ENCODE results near the gene NOM1.

NOM1 gene

DNA sequence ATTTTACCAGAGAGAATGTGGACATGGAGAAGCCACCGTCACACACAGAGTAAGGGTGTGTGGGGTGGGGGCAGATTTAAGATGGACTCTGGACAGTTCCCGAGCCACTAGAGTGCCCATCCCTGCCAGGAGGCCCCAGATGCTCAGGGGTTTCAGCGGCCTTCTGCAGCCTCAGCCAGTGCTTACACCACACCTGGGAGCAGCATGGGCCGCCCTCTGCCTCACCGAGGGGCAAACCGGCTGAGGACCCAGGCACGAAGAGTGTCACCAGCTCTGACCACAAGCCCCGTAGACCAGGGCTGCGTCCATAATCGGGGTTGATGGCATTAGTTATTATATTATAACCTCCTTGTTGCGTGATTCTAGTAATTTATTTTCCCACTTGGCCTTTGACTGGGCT is 67.6 kb downstream of the NOM1 start:
- no peak for DNase-seq

DNA sequence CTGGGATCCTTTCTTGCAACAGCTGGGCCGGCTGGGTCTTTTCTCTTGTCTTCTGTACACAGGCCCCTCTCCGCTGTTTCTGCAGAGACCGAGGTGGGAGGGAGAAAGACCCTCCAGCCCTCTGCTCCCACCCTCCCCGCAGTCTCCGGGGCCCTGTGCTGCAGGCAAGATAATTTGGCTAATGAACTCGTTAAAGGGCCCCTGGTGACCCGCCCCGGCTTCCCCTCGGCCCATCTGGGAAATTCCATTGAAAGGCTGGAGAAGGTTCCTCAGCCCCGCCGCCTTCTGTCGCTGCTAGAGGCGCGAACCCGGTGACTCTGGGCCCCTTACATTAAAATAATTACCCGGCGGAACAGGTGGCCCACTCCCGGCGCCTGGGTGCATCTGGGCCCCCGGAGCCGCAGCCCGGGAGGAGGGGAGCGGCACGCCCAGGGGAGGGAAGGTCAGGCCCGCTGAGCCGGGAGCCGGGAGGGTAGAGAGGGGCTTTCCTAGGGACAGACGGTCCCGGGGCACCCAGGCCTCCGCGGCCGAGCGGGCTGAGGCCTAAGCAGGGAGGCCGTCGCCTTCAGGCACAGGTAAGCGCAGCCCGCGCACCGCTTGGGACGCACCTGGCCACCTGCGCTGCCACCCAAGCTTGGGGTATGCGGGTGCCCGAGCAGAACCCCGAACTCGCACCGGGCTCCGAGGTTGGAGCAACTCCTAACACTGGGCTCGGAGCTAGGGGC is 68.3 kb downstream of the NOM1 start:
- DNase-seq = no peak

DNA sequence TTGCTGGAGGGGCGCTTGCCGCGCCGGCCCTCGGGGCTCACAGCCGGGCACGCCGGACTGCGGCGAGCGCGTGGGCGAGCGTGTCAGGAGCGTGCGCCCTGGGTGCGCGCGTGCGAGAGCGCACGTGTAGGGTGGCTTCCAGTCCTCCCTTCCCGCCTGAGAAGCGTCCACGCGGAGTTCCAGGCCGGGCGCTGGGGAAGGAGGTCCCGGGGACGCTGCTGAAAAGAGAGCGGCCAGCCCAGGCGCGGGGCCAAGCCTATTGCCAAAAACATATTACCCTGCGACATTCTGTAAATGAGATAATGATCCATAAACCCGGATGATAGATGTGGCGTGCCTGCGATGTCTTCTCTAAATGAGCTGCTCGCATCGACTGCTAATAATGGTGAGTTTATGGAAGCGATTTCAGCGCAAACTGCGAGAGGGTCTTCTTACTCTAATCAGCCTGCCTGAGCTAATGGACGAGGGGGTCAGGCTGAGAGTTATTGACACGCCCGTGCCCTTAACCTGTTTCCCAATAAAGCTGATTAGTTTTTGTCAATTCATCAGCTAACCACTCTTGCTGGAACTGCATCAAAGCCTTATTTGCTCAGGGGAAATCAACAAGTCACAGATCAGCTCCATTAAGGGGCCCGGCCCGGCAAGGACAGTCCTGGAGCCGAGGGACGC is 69.0 kb downstream of the NOM1 start:
- DNase-seq = no peak

DNA sequence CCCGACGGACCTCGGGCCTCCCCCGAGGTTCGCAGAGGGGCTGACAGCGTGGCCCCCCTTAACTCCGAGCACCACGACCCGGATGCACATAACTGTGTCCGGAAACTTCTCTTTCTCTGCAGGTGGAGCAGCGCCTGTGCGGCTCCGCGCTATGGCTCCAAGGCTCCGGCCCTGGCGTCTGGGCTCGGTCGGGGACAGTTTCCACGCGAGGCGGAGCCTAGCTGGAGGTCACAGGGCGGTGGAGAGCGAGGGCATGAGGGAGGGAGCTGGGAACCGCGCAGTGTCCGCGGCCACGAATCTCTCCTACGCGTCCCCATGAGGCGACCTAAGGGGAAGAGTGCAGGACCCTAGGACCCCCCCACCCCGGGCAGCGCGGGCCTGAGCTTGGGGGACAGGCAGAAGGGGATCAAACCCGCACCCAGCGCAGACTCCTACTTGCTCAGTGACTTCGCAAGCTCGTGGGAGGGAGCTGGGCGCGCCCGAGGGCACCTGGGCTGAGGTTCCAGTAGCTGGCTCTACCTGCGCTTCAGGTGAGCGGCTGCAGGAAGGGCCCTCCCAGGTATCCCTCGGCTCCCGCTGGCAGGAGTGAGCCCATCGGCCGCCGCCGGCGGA is 69.6 kb downstream of the NOM1 start:
- no peak for DNase-seq

DNA sequence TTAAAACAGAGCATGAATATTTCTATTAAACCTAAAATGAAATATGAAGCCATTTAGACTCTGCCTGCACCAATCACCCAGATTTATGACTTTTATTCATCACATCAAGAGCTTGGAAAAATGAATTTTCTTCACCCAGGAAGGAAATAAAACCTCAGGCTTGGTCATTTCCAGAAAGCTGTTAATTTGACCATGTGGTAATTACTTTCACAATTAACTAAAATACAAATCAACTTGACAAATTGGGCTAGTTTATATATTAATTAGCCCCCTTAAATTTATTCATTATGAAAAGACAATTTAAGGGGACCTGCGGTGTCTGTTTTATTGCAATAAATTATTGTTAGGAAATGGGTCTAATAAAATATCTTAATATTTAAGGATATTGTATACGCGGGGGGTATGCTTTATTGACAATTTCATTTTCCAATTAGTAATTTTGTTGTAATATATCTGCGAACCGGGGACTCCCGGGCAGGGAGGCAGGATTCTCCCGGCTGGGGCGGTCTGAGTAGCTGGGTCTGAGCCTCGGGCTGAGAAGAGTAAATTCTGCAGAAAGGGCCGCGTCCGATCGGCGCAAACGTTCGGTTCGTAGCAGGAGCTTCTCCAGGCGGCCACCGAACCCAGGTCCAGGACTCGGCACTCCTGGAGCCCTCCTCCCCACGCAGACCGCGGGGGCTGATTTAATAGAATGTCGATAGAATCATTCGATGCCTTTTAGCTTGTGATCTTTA is 70.4 kb downstream of the NOM1 start:
- no peak for DNase-seq

DNA sequence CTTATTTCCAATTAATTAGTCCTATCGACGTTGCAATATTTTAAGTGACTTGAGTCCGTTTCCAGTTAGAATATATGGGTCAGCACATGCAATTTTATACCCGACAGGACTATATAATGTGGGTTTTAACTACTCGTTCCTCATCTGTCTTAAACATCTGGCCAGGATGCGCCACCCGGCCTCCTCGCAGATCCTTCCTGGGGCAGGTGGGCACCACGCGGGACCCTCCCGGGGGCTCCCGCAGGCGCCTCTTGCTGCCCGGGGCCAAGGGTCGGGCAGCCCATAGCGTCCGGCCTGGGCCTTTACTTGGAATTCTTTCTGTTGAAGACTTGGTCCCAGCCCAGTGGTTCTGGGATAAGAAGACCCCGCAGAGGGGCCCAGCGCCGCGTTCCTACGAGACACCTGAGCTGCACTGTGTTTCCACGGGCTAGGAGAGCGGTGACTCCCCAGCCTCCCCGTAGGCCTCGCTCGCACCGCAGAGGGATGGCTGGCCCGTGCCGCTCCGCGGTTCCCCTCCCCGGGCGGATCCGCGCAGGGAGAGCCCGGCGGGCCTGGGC is 71.1 kb downstream of the NOM1 start:
- DNase-seq = no peak

DNA sequence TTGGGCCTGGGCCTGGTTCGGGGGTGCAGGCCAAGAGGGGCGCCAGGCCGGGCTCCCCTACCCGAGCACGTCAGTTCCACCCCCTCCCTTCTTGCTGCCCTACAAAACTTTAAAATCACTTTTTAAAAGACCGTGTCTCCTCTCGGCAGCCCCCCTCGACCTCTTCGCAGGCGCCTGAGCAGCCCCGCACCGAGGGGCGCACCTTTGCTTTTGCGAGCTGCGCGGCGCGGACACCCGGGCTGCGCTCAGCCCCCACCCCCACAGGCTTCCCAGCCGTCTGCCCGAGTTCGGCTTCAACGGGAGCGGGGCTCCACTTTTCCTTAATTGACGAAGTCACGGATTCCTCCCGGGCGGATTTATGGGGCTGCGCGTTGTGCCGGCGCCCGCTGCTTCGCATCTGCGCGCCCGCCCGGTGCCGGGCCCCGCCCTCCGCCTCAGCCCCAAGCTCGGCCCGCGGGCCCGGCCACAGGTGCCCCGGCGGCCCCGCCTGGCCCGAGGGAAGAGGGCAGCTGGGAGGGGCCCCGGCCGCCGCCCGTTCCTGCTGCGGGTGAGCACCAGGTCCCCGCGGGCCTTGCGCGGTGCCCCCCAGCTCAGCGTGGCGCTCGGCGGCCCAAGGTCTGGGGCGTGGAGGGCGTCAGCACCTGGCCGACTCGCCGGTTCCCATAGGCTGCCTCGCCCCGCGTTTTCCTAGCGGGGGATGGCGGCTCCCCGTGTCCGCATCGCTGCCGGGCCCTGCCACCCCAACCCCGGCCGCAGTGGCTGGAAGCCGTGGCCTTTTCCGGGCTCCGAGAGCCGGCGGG is 71.8 kb downstream of the NOM1 start:
- DNase-seq = no peak

DNA sequence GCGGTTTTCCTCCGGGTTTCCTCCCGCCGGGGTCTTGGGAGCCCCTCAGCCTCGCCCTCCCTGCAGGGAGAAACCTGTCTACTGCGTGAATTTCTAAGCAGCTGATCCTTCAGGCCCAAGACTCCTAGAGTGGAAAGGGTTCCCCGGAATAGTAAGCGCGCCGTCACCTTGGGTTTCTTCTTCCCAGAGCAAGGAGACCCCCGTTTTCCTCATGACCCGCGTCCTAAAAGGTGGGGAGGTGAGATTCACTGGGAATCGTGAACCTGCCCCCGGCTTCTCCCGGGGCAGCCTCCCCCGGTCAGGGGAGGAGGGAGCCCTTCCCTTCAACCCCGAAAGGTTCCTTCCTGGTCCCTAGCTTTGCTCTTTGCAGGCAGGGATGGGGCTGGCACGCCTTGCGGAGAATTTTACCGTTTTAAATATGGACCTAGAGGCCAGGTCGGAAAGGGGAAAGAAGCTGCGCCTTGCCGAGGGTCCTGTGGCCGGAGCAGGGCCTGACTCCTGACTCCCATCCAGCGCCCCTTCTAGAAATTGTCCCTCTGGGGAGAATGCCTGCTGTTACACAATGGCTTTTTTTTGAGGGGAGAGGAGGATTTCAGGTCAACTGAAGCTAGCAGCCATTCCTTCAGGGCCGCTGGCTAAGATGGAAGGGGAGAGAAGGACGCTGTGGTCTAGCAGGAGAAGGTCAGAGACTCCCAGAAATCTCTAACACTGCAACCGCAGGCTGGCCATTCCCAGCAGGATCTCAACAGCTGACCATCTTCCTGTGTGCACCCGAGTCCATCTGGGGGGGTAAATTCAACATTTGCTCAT is 72.6 kb downstream of the NOM1 start:
- DNase-seq = no peak

All from CD4-positive, alpha-beta T cell treated with Interleukin-21 for 1 hour (primary cell).